RWPE1 (cell line): ENCODE results near the gene TMEM182.

ENCODE experiments used
- CTCF ChIA-PET: fragments of 350-600 bp; sonication (Branson Sonifier 250); formaldehyde crosslinking; extraction: SDS; loops from one replicate; lab custom pipeline; 2021; lab: Yijun Ruan, JAX
- POLR2A ChIA-PET: fragments of 400-600 bp; formaldehyde crosslinking; extraction: SDS; loops from one replicate; lab custom pipeline; 2020; ENCODE audit warnings: antibody characterized with exemption; ENCODE audit not compliant: low non-redundant PET; lab: Yijun Ruan, JAX
- DNase-seq: peaks from one replicate; pipeline ENCODE4 v3.0.0; 2012; ENCODE audit warnings: low spot score
- H3K27ac ChIP-seq: fragments of 450-650 bp; 2 replicates; pipeline ENCODE4 v1.5.1; 2017
- TF ChIP-seq, protein P1 (sequence below): fragments of 450-650 bp; conservative IDR thresholded peaks from 2 replicates; pipeline ENCODE4 v1.5.1; 2017; ENCODE audit warnings: low read depth, mild to moderate bottlenecking

Gene TMEM182

DNA sequence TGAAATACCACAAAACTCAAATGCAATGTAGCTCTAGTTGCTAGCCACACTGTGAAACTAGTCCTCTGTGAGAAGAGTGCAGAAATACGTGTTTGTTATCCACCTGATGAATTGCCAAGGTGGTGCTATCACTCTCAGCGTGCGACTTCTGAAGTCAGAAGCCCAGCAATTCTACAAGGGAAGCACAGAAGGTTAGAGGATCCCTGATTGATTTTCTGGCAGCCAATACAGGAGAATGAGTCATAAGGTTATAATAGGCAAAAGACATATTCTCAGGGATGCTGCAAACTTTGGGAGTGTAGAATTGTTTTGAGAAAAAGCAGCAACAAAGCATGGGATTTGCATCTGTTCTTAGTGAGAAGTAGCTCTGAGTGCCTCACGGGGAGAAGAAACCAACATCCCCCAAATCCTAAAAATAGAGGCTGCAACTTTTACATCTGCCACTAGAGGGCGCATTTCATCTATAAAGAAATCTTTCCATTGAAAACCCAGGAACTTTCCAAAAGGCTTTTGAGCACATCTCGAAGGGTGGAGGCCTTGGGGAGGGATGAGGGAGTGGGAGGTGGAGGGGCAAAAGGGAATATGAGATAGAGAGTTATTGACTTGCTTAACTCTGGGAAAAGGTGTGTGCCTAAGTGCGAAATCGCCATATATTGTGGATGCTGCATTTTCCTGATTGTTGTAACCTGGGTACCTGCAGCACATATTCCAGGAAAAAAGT is 78.0 kb downstream of the TMEM182 start:
- ChIA-PET POLR2A (no interaction called here), CTCF (interaction anchor here (0.6 to 1.0 kb wide), 10 partner anchors 10 to 736 kb away, joined by 3 to 8 read pairs (median 4); no protein-coding TSS in a partner anchor)
- DNase-seq, result peak; percentile 21
- H3K27ac ChIP-seq, result no peak overlapping the region
- TF ChIP-seq, protein P1, sequence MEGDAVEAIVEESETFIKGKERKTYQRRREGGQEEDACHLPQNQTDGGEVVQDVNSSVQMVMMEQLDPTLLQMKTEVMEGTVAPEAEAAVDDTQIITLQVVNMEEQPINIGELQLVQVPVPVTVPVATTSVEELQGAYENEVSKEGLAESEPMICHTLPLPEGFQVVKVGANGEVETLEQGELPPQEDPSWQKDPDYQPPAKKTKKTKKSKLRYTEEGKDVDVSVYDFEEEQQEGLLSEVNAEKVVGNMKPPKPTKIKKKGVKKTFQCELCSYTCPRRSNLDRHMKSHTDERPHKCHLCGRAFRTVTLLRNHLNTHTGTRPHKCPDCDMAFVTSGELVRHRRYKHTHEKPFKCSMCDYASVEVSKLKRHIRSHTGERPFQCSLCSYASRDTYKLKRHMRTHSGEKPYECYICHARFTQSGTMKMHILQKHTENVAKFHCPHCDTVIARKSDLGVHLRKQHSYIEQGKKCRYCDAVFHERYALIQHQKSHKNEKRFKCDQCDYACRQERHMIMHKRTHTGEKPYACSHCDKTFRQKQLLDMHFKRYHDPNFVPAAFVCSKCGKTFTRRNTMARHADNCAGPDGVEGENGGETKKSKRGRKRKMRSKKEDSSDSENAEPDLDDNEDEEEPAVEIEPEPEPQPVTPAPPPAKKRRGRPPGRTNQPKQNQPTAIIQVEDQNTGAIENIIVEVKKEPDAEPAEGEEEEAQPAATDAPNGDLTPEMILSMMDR, result peak; percentile 80

DNA sequence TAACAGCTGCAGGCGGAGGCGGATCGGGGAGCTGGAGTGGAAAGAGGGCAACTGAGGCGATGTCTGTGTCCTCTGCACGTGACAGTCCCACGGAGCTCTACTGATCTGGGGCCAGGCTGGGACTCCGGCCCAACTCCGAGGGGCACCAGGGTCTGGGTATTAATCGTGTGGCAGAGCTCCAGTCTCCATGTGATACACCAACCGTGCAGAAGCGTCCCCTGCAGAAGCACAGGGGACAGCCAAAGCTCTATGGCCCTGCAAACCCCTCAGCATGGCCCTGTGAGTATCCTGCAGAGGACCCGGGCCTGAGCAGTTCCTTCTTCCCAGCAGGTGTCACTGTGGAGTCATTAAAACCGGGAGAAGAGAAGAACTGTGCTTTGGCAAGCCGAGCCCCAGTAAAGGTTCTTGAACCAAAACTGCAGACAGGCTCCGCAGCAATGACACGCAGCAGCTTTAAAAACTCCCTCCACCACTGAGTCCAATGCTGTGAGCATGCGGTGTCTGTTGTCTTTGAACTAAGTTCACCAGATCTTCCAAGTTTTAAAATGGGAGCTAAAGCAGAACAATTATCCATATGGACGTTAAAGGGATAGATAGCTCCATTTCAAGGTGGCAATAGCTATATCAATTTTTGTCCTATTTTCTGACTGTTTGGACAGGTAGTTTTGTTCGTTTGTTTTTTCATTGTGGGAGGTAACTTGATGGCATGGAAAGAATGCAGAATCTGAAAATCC is 79.4 kb downstream of the TMEM182 start:
- TF ChIP-seq, protein P1, result no peak
- CTCF ChIA-PET, result interaction anchor here (0.6 to 0.8 kb wide), 4 partner anchors 294 to 1481 kb away, joined by 3 to 8 read pairs (median 4); no protein-coding TSS in a partner anchor
- POLR2A ChIA-PET, result no interaction called here
- no peak overlapping the region for H3K27ac ChIP-seq
- DNase-seq, result no peak

DNA sequence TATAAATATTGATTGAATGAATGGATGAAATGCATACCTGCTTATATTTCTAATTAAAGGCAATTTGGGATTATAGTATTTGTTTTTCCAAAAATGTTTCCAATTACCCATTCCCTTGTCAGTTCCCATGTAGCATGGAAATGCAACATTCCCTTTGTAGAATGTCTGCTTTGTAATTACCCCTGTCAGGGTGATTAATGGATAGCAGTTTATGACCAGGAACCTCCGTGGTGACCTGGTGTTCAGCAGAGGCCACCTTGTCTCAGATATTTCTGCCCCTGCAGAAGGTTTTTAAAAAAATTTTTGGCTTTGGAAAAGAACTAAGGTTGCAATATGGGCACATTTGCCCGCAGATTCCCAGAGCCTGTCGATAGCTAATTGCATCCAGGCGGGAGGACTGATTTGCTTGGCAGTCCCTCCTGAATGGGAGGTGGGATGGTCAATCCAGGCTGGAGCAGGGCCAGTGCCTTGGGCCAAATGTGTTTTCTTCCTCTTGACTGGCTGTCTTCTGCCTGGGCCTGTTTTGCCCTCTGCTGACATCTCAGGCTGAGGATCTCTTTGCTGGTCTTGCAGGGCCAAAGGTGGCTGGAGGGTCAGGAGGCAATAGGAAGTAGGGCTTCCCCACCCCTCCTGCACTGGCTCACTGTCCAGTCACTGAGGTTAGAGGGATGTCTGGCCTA is 82.1 kb downstream of the TMEM182 start:
- H3K27ac ChIP-seq, result no peak overlapping the region
- TF ChIP-seq, protein P1, result no peak
- POLR2A ChIA-PET, result no interaction called here
- DNase-seq, result no peak
- CTCF ChIA-PET, result no interaction called here

DNA sequence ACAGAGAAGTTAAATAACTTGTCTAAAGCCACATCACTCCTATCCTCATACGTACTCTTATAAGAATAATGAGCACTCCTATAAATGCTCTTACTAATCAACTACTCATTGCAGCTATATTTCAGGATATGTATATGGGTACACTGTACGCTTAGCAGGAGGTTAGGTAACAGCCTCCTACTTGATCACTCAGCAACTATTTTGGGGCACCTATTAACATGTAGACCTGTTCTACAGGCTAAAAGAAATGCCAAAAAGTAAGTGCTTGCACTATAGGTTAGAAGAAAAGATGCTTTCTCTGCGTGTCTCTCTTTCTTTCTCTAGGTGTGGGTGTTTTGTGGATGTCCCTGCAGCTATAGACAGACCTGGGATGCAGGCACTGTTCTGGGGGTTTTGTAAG is 83.1 kb downstream of the TMEM182 start:
- H3K27ac ChIP-seq, result no peak overlapping the region
- ChIA-PET CTCF (no interaction called here), POLR2A (no interaction called here)
- no peak for DNase-seq
- TF ChIP-seq, protein P1, result no peak

DNA sequence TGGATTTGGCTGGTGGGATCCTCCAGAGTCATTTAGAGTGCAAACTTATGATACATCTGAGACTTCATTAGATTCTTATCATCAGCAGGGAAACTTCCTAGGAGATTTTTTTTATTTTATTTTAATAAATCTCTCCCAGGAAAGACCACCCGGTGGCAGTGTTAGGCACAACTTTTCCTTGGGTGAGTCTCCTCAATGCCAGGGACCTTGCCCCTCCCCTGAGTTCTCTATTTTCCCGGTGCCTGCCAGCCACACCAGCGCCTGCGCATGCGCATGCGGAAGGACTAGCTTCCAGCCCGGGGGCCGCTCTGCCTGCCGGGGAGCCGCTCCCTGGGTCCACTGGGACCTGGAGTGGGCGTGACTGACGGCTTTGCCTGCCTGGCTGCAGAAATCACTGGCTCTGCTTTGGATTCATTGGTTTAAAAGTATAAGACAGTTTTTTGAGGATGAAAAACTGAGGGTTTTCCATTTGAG is 86.6 kb downstream of the TMEM182 start:
- ChIA-PET CTCF (no interaction called here), POLR2A (no interaction called here)
- TF ChIP-seq, protein P1, result no peak
- peak; percentile 82 for DNase-seq
- H3K27ac ChIP-seq, result no peak overlapping the region

DNA sequence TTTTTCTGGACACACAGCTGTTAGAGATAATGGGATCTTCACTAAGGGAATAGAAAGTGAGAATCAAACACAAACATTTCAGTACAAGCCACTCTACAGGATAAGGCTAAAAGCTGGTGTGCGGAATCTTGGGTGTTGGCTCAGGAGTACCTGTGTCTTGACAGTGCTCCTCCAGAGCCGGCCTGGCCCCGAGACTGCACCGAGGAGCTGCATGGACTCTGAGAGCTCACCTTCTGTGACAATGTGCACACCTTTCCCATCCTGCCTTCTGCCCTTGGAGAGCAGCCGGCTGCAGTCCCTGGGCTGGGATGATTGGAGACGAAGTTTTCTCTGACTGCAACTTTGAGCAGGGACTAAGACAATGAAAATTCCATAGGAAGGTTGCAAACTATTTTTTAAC is 89.1 kb downstream of the TMEM182 start:
- no peak overlapping the region for H3K27ac ChIP-seq
- DNase-seq, result no peak
- POLR2A ChIA-PET, result no interaction called here
- TF ChIP-seq, protein P1, result no peak
- CTCF ChIA-PET, result no interaction called here
